ENCODE measurements around the gene ZNF618. TPM values are rescaled to one million over a fixed set of nuclear protein-coding genes. Genes with fewer than 3 reads are reported as not detected.

ZNF618 gene
- total RNA-seq, 1 experiment from 2014 or later, result 22.0 TPM

- Mint-ChIP-seq H3K4me3 (no peak overlapping the region), H3K27ac (no peak overlapping the region), H3K36me3 (peaks cover 1% of the 10 kb centered on the region; the same call in 1 of the 2 replicates), H3K4me1 (peaks cover 7% of the 10 kb centered on the region), H3K27me3 (ENCODE audit: low read depth) (no peaks in the 10 kb centered on the region), H3K9me3 (peaks cover 5% of the 10 kb centered on the region)
- CTCF ChIA-PET, result no interaction called here
- ATAC-seq, result no peak
- DNase-seq (ENCODE audit: low spot score), result no peak
- POLR2A ChIA-PET, result no interaction called here
- no peak for TF ChIP-seq STAT6 (CRISPR knock-in tag; conservative IDR thresholded peaks at IDR 0.05; ENCODE audit: low read depth)
- TF ChIP-seq, protein P1, sequence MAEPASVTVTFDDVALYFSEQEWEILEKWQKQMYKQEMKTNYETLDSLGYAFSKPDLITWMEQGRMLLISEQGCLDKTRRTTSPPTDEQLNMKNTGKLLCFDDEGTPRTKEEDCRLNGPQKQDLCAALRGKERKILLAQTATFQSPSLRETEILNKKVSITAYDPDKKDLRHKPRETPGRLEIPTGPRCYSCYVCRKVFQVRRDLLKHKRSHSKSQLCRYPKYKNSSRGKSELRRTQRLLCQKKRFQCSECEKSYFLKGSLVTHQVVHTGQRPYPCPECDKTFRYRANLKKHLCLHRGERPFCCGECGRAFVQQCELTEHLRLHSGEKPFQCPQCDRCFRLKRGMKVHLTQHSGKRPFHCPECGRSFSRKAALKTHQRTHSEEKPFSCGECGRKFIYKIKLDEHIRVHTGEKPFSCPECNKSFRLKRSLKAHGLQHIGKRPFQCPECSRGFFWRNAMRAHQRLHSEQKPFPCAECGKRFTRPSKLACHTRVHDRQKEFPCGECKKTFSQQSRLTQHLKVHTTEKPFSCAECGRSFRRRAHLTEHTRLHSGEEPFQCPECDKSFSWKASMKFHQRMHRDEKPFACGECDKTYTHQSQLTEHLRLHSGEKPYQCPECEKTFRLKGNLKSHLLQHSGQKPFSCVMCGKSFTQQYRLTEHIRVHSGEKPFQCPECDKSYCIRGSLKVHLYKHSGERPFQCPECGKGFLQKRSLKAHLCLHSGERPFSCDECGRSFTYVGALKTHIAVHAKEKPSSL (CRISPR knock-in tag; conservative IDR thresholded peaks at IDR 0.05), result no peak
- no peak for TF ChIP-seq TEAD4 (CRISPR knock-in tag; IDR thresholded peaks at IDR 0.05)
Observed at GRCh38 chr9:113933671-113934070, 57.6 kb downstream of the ZNF618 start.

GRCh38 chr9:113934167-113934828, 58.2 kb downstream of the ZNF618 start:
- no peak for TF ChIP-seq TCF7 (CRISPR knock-in tag; IDR thresholded peaks at IDR 0.05; ENCODE audit: low read depth)
- TF ChIP-seq, protein P2, sequence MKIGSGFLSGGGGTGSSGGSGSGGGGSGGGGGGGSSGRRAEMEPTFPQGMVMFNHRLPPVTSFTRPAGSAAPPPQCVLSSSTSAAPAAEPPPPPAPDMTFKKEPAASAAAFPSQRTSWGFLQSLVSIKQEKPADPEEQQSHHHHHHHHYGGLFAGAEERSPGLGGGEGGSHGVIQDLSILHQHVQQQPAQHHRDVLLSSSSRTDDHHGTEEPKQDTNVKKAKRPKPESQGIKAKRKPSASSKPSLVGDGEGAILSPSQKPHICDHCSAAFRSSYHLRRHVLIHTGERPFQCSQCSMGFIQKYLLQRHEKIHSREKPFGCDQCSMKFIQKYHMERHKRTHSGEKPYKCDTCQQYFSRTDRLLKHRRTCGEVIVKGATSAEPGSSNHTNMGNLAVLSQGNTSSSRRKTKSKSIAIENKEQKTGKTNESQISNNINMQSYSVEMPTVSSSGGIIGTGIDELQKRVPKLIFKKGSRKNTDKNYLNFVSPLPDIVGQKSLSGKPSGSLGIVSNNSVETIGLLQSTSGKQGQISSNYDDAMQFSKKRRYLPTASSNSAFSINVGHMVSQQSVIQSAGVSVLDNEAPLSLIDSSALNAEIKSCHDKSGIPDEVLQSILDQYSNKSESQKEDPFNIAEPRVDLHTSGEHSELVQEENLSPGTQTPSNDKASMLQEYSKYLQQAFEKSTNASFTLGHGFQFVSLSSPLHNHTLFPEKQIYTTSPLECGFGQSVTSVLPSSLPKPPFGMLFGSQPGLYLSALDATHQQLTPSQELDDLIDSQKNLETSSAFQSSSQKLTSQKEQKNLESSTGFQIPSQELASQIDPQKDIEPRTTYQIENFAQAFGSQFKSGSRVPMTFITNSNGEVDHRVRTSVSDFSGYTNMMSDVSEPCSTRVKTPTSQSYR (CRISPR knock-in tag; IDR thresholded peaks at IDR 0.05), result no peak
- no peak for TF ChIP-seq ZNF138 (CRISPR knock-in tag; conservative IDR thresholded peaks at IDR 0.05)
- TF ChIP-seq CDX4 (CRISPR knock-in tag; IDR thresholded peaks at IDR 0.05; ENCODE audit: borderline replicate concordance), result no peak
- TF ChIP-seq NR3C1 (CRISPR knock-in tag; conservative IDR thresholded peaks at IDR 0.05; ENCODE audit: low read depth), result no peak
- no peak for TF ChIP-seq PRDM15 (CRISPR knock-in tag; IDR thresholded peaks at IDR 0.05)
- TF ChIP-seq FOXJ3 (CRISPR knock-in tag; IDR thresholded peaks at IDR 0.05; ENCODE audit: borderline replicate concordance), result no peak
- no peak for TF ChIP-seq ETV6 (CRISPR knock-in tag; IDR thresholded peaks at IDR 0.05)
- no peak for TF ChIP-seq TP53 (CRISPR knock-in tag; IDR thresholded peaks at IDR 0.05)
- no peak for TF ChIP-seq ZBTB21 (CRISPR knock-in tag; IDR thresholded peaks at IDR 0.05; ENCODE audit: borderline replicate concordance)
- Mint-ChIP-seq H3K27ac (no peak overlapping the region), H3K4me1 (peaks cover 7% of the 10 kb centered on the region), H3K9me3 (no peaks in the 10 kb centered on the region), H3K36me3 (no peaks in the 10 kb centered on the region; the same call in 1 of the 2 replicates), H3K4me3 (no peak overlapping the region), H3K27me3 (ENCODE audit: low read depth) (no peaks in the 10 kb centered on the region)
- ChIA-PET CTCF (no interaction called here), POLR2A (no interaction called here)
- ATAC-seq, result peak; percentile 39; the same call in 1 of the 2 replicates
- no peak for DNase-seq (ENCODE audit: low spot score)
